HG02970 (cell line): Measurements from ENCODE around the gene CLTB.
"Not testable (repeated sequence)": the region's sequence is repeated elsewhere in the genome, so short reads cannot be mapped to it uniquely, and the experiment has no call there.

ENCODE experiments used
- ATAC-seq: cut with Tn5 transposase; IDR thresholded peaks from one replicate; pipeline ENCODE4 v1.9.1; 2021; ENCODE audit warnings: mild to moderate bottlenecking, moderate library complexity, moderate number of reproducible peaks; ENCODE audit not compliant: unreplicated experiment, low FRiP score

Gene CLTB

GRCh38 chr5:176415952-176416924, at the start of gene CLTB:
TSS of gene CLTB (minus strand) at chr5:176416539. CDS start at chr5:176416363, 176 bp downstream.
- ATAC-seq: peak; percentile 91

DNA sequence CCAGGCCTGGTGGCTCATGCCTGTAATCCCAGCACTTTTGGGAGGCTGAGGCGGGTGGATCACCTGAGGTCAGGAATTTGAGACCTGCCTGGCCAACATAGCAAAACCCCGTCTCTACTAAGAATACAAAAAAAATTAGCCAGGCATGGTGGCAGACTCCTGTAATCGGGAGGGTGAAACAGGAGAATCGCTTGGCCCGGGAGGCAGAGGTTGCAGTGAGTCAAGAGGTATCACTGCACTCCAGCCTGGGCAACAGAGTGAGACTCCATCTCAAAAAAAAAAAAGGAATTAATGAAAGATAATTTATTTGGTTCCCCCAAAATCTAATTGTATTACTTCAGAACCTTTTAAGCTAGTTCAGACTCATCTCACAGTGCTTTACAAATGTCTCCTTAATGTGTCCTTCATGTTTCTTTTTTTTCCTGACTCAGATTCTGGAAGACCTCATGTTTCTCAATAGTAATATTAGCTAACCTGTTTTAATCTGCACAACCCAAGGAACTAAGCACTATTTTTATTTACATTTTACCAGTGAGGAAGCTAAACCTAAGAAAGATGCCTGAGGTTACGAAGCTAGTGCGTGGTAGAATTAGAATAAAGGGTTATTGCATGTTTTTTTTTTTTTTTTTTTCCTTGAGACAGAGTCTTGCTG, 46.9 kb upstream of the CLTB start:
- ATAC-seq: no peak

GRCh38 chr5:176461349-176461748, 45.0 kb upstream of the CLTB start:
- no peak for ATAC-seq

- ATAC-seq: no peak
Measured at GRCh38 chr5:176458904-176459561, 42.7 kb upstream of the CLTB start.

DNA sequence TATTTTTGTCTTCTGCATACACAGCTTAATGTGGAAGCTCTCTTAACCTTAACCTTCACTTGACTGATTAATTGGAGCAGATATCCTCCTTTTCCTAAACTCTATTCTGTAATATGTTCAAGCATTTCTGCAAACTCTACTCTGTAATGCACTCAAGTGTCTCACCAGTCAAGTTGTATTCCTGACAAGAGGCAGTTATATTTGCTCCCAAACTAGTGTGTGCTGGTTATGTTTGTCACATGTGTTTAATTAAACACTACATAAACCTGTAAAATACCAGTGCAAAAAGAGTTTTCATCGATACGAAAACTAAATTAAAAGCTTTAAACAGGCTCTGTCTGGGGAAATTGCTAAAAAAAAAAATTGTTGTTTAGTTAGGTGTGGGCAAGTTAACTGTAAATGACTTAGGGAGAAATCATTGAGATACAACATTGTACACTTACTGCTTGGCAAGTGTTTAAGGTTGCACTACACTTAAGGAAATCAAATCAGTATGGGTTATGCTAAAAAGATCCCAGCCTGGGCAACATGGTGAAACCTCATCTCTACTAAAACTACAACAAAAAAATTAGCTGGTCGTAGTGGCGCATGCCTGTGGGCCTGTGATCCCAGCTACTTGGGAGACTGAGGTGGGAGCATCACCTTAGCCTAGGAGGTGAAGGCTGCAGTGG, 38.5 kb upstream of the CLTB start:
- ATAC-seq: no peak

- ATAC-seq: no peak
Measured at GRCh38 chr5:176450077-176450476, 33.7 kb upstream of the CLTB start.

- ATAC-seq: peak; percentile 91
Measured at GRCh38 chr5:176447978-176448608, 31.8 kb upstream of the CLTB start, which contains the start of gene FAF2. TSS of gene FAF2 (plus strand) at chr5:176448385. CDS start at chr5:176448408, 23 bp downstream.

GRCh38 chr5:176447591-176447977, 31.2 kb upstream of the CLTB start:
- peak; percentile 31 for ATAC-seq

DNA sequence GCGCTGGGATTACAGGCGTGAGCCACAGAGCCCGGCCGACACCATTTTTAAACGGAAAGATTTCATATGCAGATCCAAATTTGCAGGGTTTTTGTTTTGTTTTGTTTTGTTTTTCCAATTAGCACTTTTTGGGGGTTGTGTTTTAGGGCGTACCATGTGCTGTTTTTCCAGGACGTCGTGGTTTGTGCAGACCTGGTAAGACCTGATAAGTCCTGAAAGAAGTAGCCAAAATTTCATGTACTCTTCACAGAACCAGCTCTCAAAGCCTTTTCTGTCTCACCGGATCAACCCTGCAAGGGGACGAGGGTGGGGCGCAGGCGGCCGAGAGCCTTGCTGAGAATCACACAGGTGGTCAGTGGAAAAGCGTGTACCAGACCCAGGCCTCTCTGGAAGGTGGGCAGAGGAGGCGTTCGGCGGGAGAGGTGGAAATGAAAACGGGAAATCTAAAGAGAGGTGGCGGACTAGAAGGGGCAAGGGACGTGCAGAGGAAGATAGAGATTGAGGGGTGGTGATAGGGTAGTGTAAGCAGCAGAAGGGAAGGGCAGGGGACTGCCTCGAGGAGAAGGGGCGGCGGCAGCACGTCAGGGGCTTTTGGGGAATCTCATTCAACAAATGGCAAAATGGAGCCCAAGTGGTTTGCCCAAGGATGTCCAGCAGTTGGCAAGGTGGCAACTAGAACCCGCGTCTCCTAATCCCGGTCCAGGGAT, 30.7 kb upstream of the CLTB start:
- peak; percentile 1 for ATAC-seq

DNA sequence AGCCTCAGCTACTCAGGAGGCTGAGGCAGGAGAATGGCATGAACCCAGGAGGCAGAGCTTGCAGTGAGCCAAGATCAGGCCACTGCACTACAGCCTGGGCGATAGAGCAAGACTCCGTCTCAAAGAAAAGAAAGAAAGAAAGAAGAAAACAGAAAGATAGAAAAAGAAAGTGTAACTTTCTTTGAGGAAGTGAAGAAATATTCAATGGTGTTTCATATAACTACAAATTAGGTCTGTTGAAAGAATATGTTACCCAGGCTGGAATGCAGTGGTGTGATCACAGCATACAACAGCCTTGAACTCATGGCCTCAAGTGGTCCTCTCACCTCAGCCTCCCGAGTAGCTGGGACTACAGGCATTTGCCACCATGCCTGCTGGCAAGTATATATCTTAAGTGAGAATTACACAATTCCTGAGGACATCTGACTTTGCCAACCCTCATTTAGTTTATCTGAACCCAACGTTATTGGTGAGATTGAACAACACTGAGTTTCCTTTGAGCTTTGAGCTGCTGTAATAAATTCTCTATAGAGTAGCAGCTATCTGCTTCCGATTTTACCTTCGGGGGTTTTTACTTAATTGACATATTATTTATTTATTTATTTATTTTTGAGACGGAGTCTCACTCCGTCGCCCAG, 29.8 kb upstream of the CLTB start:
- ATAC-seq: no peak

- no peak for ATAC-seq
Measured at GRCh38 chr5:176444742-176445141, 28.4 kb upstream of the CLTB start.

GRCh38 chr5:176442911-176443310, 26.6 kb upstream of the CLTB start:
- not testable (repeated sequence) for ATAC-seq

- ATAC-seq: no peak
Measured at GRCh38 chr5:176441921-176442323, 25.6 kb upstream of the CLTB start.

DNA sequence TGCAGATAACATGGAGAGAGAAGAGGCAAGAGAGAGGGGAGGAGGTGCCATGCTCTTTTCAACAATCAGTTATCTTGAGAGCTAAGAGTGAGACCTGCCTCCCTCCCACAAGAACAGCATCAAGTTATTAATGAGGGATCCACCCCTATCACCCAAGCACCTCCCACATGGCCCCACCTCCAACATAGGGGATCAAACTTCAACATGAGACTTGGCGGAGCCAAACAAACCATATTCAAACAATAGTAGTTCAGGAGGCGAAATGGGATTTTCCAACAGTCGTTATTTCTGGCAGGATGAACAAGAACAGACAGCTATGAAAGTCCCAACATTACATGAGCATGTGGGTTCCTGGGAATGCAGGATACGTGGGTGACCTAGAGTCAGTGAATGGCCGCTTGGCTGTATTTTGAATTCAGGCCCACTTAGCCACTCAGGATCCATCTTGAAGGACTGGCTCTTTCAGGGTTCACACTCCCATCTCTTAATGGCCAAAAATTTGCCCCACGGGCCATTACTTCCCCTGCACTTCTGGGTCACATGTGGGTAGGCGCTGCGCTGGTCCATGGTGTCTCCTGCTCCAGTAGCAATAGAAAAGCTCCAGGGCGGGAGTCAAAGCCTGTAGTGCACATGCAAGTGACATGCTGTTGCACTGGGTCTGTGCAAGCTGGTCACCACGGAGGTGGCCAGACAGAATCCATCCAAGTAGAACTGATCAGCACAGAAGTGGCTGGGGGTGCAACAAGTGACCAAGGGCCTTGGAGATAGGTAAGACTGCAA, 24.8 kb upstream of the CLTB start:
- ATAC-seq: no peak

DNA sequence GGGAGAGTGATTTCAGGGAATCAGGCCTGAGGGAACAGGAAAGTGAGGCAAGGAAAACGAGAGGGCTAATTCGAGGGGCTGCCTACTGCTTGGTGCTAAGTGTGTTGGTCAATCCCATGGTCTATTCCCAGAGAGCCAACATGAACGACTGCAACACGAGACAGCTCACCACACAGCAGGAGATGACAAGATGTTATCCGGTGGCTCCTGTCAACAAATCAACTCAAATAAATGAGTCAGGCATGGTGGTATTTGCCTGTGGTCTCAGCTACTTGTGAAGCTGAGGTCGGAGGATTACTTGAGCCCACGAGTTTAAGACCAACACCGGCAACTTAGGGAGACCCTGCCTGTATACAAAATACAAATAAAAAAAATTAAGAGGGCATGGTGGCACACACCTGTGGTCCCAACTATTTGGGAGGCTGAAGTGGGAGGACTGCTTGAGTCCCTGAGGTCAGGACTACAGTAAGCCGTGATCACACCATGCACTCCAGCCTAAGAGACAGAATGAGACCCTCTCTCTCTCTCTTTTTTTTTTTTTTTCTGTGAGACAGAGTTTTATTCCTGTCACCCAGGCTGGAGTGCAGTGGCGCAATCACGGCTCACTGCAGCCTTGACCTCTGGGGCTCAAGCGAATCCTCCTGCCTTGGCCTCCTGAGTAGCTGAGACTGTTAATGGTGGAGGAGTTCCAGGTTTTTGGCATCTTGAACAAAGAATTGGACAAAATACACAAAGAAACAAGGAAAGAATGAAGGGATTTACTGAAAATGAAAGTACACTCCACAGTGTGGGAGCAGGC, 22.8 kb upstream of the CLTB start:
- ATAC-seq: no peak

- ATAC-seq: no peak
Measured at GRCh38 chr5:176436656-176437055, 20.3 kb upstream of the CLTB start.

DNA sequence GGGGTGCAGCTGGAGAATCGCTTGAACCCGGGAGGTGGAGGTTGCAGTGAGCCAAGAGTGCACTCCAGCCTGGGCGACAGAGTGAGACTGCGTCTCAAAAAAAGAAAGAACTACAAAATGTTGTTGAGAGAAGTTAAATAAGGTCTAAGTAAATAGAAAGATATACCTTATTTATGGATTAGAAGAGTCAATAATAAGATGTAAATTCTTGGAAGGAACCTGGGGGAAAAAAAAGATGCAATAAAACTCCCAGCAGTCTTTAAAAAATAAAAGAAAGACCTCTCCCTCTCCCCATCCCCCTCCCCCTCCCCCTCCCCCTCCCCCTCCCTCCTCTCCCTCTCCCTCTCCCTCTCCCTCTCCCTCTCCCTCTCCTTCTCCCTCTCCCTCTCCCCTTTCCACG, 16.4 kb upstream of the CLTB start:
- no peak for ATAC-seq
